GM12865 (cell line): ENCODE measurements around the gene ULK1.

Source experiments
- DNase-seq: peaks from one replicate; pipeline ENCODE4 v3.0.0; 2010; ENCODE audit warnings: low read depth
- H3K4me3 ChIP-seq: 2 replicates; pipeline ENCODE4 v1.5.1; 2011; ENCODE audit warnings: mild to moderate bottlenecking, low read depth, low read length, control low read depth
- TF ChIP-seq, protein P1 (sequence below): IDR thresholded peaks from 2 replicates; pipeline ENCODE4 v1.5.1; 2011; ENCODE audit warnings: low read length, control low read depth, low read depth, inconsistent platforms; ENCODE audit not compliant: insufficient read depth; ENCODE audit errors: missing control alignments

Gene ULK1

DNA sequence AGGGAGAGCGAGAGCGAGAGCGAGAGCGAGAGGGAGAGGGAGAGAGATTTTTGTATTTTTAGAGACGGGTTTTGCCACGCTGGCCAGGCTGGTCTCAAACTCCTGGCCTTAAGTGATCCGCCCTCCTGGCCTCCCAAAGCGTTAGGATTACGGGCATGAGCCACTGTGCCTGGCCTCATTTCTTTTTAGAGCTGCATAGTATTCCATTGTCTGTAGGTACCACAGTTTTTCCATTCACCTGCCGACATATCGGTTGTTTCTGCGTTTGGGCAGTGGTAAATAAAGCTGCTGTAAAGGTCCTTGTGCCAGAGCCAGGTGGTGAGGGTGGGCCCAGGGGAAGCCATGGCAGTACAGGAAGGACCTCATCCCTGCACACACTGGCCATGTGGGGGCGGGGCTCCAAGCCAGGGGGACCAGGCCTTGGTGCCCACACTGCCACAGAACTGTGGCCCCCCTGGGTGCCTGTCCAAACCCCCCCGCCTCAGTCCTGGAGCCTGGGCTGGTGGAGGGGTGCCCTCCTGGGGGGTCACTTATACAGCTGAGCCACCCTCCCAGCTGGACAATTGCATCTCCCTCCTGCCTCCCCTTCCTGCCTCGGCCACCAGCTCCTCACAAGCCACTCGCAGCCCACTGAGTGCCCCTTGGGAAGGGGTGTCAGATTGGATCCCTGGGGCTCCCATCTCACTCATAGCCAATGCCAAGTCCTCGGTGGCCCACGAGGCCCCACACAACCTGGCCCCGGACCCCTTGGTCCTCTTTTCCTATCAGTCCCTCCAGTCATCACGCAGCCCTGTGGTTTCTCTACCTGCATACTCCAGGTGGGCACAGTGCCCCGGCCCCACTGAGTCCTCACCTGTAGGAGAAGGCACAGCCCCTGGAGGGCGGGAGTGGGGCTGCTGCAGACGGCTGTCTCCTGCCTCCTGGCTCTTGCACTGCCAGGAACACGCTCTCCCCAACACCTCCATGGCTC is 33.0 kb downstream of the ULK1 start:
- H3K4me3 ChIP-seq: no peak overlapping the region
- DNase-seq: no peak
- TF ChIP-seq, protein P1, sequence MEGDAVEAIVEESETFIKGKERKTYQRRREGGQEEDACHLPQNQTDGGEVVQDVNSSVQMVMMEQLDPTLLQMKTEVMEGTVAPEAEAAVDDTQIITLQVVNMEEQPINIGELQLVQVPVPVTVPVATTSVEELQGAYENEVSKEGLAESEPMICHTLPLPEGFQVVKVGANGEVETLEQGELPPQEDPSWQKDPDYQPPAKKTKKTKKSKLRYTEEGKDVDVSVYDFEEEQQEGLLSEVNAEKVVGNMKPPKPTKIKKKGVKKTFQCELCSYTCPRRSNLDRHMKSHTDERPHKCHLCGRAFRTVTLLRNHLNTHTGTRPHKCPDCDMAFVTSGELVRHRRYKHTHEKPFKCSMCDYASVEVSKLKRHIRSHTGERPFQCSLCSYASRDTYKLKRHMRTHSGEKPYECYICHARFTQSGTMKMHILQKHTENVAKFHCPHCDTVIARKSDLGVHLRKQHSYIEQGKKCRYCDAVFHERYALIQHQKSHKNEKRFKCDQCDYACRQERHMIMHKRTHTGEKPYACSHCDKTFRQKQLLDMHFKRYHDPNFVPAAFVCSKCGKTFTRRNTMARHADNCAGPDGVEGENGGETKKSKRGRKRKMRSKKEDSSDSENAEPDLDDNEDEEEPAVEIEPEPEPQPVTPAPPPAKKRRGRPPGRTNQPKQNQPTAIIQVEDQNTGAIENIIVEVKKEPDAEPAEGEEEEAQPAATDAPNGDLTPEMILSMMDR: no peak

DNA sequence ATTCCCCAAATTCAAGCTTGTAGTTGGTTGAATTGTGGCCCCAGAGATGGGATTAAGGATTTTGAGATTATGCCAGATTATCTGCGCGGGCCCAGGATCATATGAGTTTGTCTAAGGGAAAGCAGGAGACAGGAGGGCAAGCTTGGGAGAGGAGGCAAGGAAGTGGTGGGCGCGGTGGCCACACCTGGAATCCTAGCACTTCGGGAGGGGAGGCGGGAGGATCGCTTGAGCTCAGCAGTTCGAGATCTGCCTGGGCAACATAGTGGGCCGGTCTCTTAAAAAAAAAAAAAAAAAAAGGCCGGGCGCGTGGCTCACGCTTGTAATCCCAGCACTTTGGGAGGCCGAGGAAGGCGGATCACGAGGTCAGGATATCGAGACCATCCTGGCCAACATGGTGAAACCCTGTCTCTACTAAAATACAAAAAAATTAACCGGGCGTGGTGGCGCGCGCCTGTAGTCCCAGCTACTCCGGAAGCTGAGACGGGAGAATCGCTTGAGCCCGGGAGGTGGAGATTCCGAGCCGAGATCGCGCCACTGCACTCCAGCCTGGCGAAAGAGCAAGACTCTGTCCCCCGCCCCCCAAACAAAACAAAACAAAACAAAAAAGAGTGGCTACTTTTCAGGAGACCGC is 33.8 kb downstream of the ULK1 start:
- peak; percentile 68 for DNase-seq

GRCh38 chr12:131928711-131929580 is 34.5 kb downstream of the ULK1 start, which contains the start of gene PUS1:
Gene PUS1, plus strand, starts transcription at chr12:131929276. Its CDS starts 447 bp downstream, at chr12:131929723.
- TF ChIP-seq, protein P1: no peak
- peak; percentile 97 for DNase-seq
- H3K4me3 ChIP-seq: peak within 1 kb of the TSS; percentile 96

More for the DNA sequence above, 33.8 kb downstream of the ULK1 start:
- TF ChIP-seq, protein P1: no peak
- H3K4me3 ChIP-seq: peak overlapping the region; percentile 74

- H3K4me3 ChIP-seq: peak overlapping the region; percentile 96
- DNase-seq: peak; percentile 60
- TF ChIP-seq, protein P1: no peak
Measured at GRCh38 chr12:131929581-131930456, 35.4 kb downstream of the ULK1 start.

DNA sequence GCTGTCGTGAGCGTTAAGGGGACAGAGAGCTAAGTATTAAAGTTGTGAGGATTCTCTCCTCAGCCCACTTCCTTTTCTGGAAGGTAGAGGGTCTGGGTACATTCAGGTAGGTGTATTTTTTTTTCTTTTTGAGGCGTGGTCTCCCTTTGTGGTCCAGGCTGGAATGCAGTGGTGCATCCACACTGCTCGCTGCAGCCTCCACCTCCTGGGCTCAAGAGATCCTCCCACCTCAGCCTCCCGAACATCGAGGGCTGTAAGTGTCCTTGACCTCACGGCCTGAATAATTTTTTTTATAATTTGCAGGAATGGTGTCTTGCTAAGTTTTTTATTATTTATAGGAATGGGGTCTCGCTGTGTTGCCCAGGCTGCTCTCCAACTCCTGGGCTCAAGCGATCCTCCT is 36.1 kb downstream of the ULK1 start:
- TF ChIP-seq, protein P1: no peak
- DNase-seq: no peak
- peak overlapping the region; percentile 96 for H3K4me3 ChIP-seq

- TF ChIP-seq, protein P1: no peak
- no peak overlapping the region for H3K4me3 ChIP-seq
- DNase-seq: no peak
Measured at GRCh38 chr12:131933387-131933786, 39.0 kb downstream of the ULK1 start.
